Right lobe of liver (tissue), 4 donors: ENCODE measurements around the gene TSPAN31.

ENCODE experiments used
- POLR2A ChIP-seq: fragments of 450-650 bp; IDR thresholded peaks from one replicate; pipeline ENCODE4 v1.6.1; 2017; ENCODE audit warnings: antibody characterized with exemption, mild to moderate bottlenecking
- TF ChIP-seq, protein P1 (sequence below), 4 donors: fragments of 200-600 bp in 3 of 4; fragments of 450-650 bp in 1 of 4; IDR thresholded peaks; one replicate each; pipeline versions ENCODE4 v1.5.1 to v1.8.0; 2016 to 2022; ENCODE audit warnings: antibody characterized with exemption in 4 of 4, mild to moderate bottlenecking in 2 of 4
- donor health status: DM: no; HTN: no; CAD: no.
- donor health status: DM: no; HTN: no; CAD: no.
- donor health status: DM: no; HTN: yes; CAD: no.

- TF ChIP-seq, protein P1, sequence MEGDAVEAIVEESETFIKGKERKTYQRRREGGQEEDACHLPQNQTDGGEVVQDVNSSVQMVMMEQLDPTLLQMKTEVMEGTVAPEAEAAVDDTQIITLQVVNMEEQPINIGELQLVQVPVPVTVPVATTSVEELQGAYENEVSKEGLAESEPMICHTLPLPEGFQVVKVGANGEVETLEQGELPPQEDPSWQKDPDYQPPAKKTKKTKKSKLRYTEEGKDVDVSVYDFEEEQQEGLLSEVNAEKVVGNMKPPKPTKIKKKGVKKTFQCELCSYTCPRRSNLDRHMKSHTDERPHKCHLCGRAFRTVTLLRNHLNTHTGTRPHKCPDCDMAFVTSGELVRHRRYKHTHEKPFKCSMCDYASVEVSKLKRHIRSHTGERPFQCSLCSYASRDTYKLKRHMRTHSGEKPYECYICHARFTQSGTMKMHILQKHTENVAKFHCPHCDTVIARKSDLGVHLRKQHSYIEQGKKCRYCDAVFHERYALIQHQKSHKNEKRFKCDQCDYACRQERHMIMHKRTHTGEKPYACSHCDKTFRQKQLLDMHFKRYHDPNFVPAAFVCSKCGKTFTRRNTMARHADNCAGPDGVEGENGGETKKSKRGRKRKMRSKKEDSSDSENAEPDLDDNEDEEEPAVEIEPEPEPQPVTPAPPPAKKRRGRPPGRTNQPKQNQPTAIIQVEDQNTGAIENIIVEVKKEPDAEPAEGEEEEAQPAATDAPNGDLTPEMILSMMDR (IDR thresholded peaks at IDR 0.05), result no peak
- TF ChIP-seq POLR2A, result no peak
These were observed 15.6 kb downstream of the TSPAN31 start for GRCh38 chr12:57760347-57760982.
